NCI-H128 (cell line): ENCODE data around the gene ROBO4.

Experiments
- DNase-seq: peaks from one replicate; lab custom pipeline; 2025; ENCODE audit not compliant: unreplicated experiment; lab: John Stamatoyannopoulos, UW

ROBO4 gene

GRCh38 chr11:124844664-124845079 lies 53.0 kb downstream of the ROBO4 start:
- DNase-seq = no peak

GRCh38 chr11:124843616-124843910 lies 54.1 kb downstream of the ROBO4 start:
- DNase-seq = no peak

- no peak for DNase-seq
Observed at GRCh38 chr11:124842305-124842704, 55.4 kb downstream of the ROBO4 start.

GRCh38 chr11:124841840-124842239 lies 55.8 kb downstream of the ROBO4 start:
- no peak for DNase-seq

- no peak for DNase-seq
Observed at GRCh38 chr11:124841201-124841600, 56.5 kb downstream of the ROBO4 start.

- no peak for DNase-seq
Observed at GRCh38 chr11:124840666-124841065, 57.0 kb downstream of the ROBO4 start.

- no peak for DNase-seq
Observed at GRCh38 chr11:124839972-124840621, 57.6 kb downstream of the ROBO4 start.

- no peak for DNase-seq
Observed at GRCh38 chr11:124839128-124839971, 58.3 kb downstream of the ROBO4 start.

- no peak for DNase-seq
Observed at GRCh38 chr11:124838805-124839127, 58.9 kb downstream of the ROBO4 start.

- DNase-seq = no peak
Observed at GRCh38 chr11:124837491-124837856, 60.2 kb downstream of the ROBO4 start.

GRCh38 chr11:124835918-124836317 lies 61.7 kb downstream of the ROBO4 start:
- DNase-seq = no peak

- no peak for DNase-seq
Observed at GRCh38 chr11:124834526-124835180, 63.0 kb downstream of the ROBO4 start.
